Left cardiac atrium (tissue), 4 donors: ENCODE results near the gene DAB2IP. TPM values are rescaled to one million over a fixed set of nuclear protein-coding genes. Genes with fewer than 3 reads are reported as not detected.
"Not testable (repeated sequence)": the region's sequence is repeated elsewhere in the genome, so short reads cannot be mapped to it uniquely, and the experiment has no call there.

ENCODE experiments used
- ATAC-seq, 2 donors: fragments of 200-7000 bp; cut with Tn5 transposase; one replicate each; pipeline ENCODE4 v1.9.1; 2020; ENCODE audit warnings: mild to moderate bottlenecking in 2 of 2, moderate library complexity in 2 of 2
- DNase-seq: peaks from one replicate; pipeline ENCODE4 v3.0.0-alpha.2; 2020
- intact Hi-C, 2 donors: fragments of 100-400 bp; cut with DNase I; formaldehyde crosslinking; loops; one replicate each; pipeline versions ENCODE4 v1.14.1 to v1.15.1; 2022 to 2023
- total RNA-seq, 2 donors: library from RNA; stranded (reverse); fragmentation: NEBNext Ultra II Directional; extraction: Animal tissue kit (Norgen Biotek cat#: 25700); gene quantifications; one replicate each; pipeline ENCODE4 v1.2.1, GENCODE V29; 2021
- donor health status: DM: no; HTN: yes; CAD: no.
- donor health status: DM: no; HTN: yes; CAD: no; lungs with severe emphysema.
- donor health status: DM: yes; HTN: yes; CAD: no.
- donor health status: Dilated cardiomyopathy.

The DAB2IP gene
- total RNA-seq, 2 donors from 2014 or later = 41.6 to 58.3 TPM

- intact Hi-C loops = no loop called here
- DNase-seq (no peak), ATAC-seq (no peak)
These were observed 76.0 kb downstream of the DAB2IP start for GRCh38 chr9:121727295-121728020.

- intact Hi-C loops = no loop called here
- ATAC-seq (no peak), DNase-seq (no peak)
These were observed 77.5 kb downstream of the DAB2IP start for GRCh38 chr9:121728916-121729315.

DNA sequence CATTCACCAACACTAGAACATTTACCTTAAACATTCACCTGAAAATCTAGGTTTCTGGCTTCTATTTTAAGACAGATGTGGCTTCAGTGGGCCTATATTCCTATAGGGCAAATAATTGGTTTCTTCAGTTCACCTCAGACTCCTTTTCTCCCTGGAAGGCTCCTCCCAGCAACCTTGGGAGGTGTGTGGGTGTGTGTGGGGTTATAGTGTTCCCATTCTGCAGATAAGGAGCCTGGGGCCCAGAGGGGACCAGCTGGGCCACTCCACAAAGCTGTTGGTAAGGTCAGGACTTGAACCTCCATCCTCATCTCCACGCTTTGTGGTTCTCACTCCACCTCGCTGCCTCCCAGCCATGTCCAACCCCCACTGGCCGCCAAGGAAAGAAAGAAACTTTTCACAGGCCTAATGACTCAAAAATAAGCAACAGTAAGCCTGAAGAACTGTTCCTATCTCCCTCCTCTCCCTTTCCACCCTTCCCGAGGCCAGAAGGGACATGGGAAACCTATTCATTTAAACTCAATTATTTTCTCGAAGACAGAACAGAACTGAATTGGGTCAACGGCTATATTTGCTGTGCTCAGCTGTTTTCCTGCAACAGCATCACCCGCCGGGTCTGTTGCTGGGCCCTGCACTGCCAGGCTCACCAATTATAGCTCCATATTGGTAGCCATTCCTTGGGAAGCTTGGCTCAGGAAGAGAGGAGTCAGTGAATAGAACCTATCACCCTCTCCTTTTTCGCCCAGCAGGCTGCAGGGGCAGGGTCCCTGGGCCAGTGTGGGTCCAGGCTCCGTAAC, 78.5 kb downstream of the DAB2IP start:
- no peak for ATAC-seq
- intact Hi-C loops = no loop called here
- DNase-seq = no peak

GRCh38 chr9:121731090-121731489, 79.7 kb downstream of the DAB2IP start:
- intact Hi-C loops = no loop called here
- no peak for DNase-seq
- ATAC-seq = no peak

- no peak for ATAC-seq
- DNase-seq = no peak
- intact Hi-C loops = no loop called here
These were observed 80.5 kb downstream of the DAB2IP start for GRCh38 chr9:121731919-121732318.

DNA sequence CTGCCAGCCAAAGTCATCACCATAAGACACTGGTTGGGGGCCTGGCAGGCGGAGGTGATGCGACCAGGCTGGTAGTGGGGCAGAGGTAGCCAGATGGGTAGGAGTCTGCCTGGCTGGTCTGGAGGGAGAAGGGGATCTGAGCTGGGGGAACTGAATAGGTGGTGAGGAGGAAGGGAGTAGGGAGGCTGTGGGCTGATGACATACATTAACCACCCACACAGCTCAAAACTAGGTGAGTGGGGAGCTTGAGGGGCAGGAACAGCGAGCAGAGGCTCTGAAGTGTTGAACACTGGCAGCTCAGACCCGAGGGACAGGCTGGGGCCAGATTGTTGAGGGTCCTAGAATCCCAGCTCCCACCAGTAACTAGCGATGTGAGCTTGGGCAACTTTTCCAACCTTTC, 81.0 kb downstream of the DAB2IP start:
- ATAC-seq (no peak), DNase-seq (no peak)
- intact Hi-C loops = no loop called here

GRCh38 chr9:121732886-121733285, 81.5 kb downstream of the DAB2IP start:
- intact Hi-C loops = no loop called here

DNA sequence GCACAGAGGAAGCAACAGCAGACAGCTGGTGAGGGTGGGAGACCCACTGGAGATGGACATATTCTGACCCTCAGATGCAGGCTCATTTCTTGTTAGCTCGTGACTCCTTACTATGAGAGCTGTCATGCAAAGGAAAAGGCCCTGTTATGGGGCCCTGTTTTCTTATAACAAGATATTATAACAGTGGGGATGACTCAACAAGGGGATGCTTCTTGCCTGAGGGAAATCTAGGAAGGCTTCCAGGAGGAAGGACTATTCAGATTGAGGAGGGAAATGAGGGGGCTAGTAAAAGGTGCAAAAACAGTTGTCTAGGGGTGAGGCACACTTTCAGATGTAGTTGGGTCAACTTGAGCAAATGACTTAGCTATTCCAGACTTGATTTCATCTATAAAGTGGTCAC, 83.0 kb downstream of the DAB2IP start:
- ATAC-seq = no peak
- intact Hi-C loops = no loop called here
- DNase-seq = no peak

More at GRCh38 chr9:121732886-121733285, 81.5 kb downstream of the DAB2IP start:
- ATAC-seq = no peak
- DNase-seq = no peak

DNA sequence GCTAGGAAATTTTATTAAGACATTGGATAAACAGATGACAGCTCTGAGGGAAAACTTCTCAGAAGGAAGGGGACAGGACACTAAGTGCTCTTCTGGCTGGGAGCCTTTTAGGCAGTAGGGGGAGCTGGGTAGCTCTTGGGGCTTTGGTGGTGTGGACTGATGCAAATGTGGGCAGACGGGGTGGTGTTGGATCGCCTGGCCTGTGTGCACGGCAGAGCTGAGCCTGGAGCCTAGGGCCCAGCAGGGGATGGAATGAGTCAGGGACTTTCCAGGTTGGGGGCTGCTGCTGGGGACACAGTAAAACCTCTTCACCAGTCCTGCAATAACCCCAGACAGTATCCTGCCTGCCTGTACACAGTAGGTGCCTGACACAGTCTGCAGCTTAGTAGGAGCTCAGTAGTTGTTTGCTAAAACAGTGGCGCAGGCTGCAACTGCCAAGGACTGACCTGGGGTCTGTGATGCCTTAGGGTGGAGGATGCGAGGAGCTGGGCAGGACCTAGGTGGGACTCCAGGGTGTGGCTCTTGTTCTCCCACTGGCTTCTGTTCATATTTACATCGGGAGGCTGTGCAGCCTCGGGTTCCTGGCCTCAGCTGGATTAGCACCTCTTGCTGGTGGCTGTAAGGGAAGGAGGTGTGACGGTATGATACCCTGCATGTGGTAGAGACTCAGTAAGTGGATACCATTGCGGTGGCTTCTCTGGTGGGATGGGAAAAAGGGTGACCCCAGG, 83.8 kb downstream of the DAB2IP start:
- DNase-seq (no peak), ATAC-seq (peak in 1 of 2 donors; percentile 10)
- intact Hi-C loops = no loop called here

- peak; percentile 87 for DNase-seq
- peak; percentile 83 to 86 for ATAC-seq
- intact Hi-C loops = no loop called here
These were observed 84.6 kb downstream of the DAB2IP start for GRCh38 chr9:121735793-121736770.

DNA sequence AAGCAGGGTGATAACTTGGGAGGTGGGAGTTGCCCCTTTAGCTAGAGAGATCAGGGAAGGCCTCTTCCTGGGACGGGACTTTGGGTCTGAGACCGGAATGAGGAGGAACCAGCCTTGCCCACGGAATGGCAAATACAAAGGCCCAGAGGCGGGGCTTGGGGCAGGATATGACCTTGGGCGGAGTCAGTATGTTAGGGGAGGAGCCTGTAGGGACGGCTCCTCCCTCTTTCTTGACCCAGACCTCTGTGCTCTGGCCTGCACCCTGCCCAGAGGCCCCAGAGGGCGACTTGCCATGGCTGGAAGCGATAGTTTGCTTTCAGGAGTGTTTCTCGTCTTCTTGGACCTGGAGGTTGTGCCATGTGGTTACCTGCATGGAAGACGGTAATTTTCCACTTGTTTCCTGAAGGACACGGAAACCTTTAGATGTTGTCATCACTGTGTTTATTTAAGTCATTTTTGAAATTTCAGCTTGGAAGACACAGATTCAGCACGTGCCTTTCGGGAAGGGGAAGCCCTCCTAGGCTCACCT, 85.6 kb downstream of the DAB2IP start:
- ATAC-seq (peak in 1 of 2 donors; percentile 71), DNase-seq (peak; percentile 72)
- intact Hi-C loops = no loop called here

DNA sequence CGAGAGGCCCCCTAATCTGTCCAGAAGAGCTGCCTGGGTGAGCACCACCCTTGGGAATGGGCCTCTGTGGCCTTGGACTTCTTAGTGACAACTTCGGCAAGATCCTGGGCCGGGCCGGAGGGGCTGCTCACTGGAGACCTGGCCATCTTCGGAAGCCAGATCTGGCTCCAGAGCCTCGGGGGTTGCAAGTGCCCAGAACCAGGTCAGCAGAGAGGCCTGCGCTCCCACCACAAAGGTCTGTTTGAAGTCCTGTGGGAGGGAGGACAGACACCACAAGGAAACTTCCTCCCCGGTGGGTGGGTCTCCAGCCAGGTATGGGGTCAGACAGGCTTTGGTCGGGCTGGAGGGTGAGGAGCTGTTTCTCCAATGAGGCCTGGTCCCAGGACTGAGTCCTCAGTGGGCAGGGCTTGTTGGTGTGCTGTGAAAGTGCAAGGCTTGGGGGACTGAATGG, 86.1 kb downstream of the DAB2IP start:
- no peak for DNase-seq
- intact Hi-C loops = no loop called here
- ATAC-seq = no peak

GRCh38 chr9:121738411-121738810, 87.0 kb downstream of the DAB2IP start:
- DNase-seq = no peak
- intact Hi-C loops = no loop called here

GRCh38 chr9:121738968-121739367, 87.5 kb downstream of the DAB2IP start:
- ATAC-seq = no peak
- intact Hi-C loops = no loop called here
- no peak for DNase-seq

More at GRCh38 chr9:121738411-121738810, 87.0 kb downstream of the DAB2IP start:
- ATAC-seq = no peak

DNA sequence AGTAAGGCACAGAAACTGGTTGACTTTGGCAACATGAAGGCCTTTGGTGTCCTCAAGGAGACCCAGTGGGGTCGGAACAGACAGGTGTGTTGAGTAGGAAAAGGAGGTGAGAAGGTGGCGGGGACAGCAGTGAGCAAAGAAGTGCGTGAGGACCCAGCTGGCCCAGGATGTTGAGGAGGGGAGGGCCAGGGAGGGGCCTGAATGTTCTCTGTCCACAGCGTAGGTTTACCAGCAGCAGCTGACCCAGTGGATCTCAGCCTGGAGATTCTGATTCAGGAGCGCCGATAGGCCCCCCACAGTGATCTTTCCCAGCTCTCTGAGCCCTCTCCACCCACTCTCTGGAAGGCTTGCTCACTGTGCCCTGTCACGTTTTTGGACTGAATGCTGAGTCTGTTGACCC, 88.5 kb downstream of the DAB2IP start:
- ATAC-seq = no peak
- DNase-seq = no peak
- intact Hi-C loops = loop anchor here (5.0 to 10.0 kb wide), 2 partner anchors 252 to 255 kb away; no protein-coding TSS in a partner anchor

GRCh38 chr9:121741228-121741918, 89.9 kb downstream of the DAB2IP start:
- ATAC-seq (no peak), DNase-seq (no peak)
- intact Hi-C loops = loop anchor here (5.0 to 10.0 kb wide), 2 partner anchors 251 to 253 kb away; no protein-coding TSS in a partner anchor

GRCh38 chr9:121741919-121742283, 90.5 kb downstream of the DAB2IP start:
- not testable (repeated sequence) for DNase-seq, ATAC-seq
- intact Hi-C loops = loop anchor here (5.0 to 10.0 kb wide), 2 partner anchors 250 to 253 kb away; no protein-coding TSS in a partner anchor

DNA sequence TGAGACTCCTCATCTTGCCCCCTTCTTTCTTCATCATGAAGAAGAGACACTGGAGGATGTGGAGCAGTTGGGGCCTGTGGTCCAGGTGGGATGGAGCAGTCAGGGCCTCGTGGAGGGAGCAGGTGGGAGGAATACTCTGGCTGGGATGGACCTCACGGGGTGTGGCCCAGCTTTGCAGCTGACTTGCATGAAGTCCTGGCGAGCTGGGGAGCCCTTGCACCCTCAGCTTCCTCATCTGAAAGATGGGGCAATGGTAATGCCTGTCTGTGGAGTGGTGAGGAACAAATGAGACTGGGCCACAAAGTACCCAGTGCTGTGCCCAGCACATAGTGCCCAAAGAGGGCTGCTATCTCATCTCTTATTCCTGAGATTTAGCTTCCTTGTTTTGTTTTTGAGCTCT, 91.5 kb downstream of the DAB2IP start:
- intact Hi-C loops = loop anchor here (5.0 to 10.0 kb wide), 2 partner anchors 249 to 252 kb away; no protein-coding TSS in a partner anchor

More for the DNA sequence above, 91.5 kb downstream of the DAB2IP start:
- no peak for DNase-seq
- no peak for ATAC-seq
